Glutamatergic neuron (in vitro differentiated cells): ENCODE results near the gene PIP5KL1. TPM values are rescaled to one million over a fixed set of nuclear protein-coding genes. Genes with fewer than 3 reads are reported as not detected.
A peak's percentile ranks its signal among the peaks of the same experiment; 100 is the strongest.

ENCODE experiments used
- DNase-seq: peaks from one replicate; pipeline ENCODE4 v3.0.0; 2022
- H3K27ac Mint-ChIP-seq: one replicate; pipeline ENCODE4 v1.8.0; 2020; ENCODE audit warnings: mild to moderate bottlenecking, mixed read lengths, inconsistent platforms; ENCODE audit not compliant: unreplicated experiment
- H3K27me3 Mint-ChIP-seq: one replicate; pipeline ENCODE4 v1.8.0; 2020; ENCODE audit warnings: mild to moderate bottlenecking, moderate library complexity, mixed read lengths, inconsistent platforms; ENCODE audit not compliant: unreplicated experiment
- H3K36me3 Mint-ChIP-seq: one replicate; pipeline ENCODE4 v1.8.0; 2020; ENCODE audit warnings: mild to moderate bottlenecking, mixed read lengths, inconsistent platforms; ENCODE audit not compliant: unreplicated experiment
- H3K4me1 Mint-ChIP-seq: one replicate; pipeline ENCODE4 v1.8.0; 2020; ENCODE audit warnings: mild to moderate bottlenecking, low read depth, mixed read lengths, inconsistent platforms; ENCODE audit not compliant: unreplicated experiment
- H3K4me3 Mint-ChIP-seq: one replicate; pipeline ENCODE4 v1.8.0; 2020; ENCODE audit warnings: mild to moderate bottlenecking, mixed read lengths, inconsistent platforms; ENCODE audit not compliant: unreplicated experiment
- H3K9me3 Mint-ChIP-seq: one replicate; pipeline ENCODE4 v1.8.0; 2020; ENCODE audit warnings: mild to moderate bottlenecking, moderate library complexity, mixed read lengths, inconsistent platforms; ENCODE audit not compliant: unreplicated experiment
- long read RNA-seq: library from polyadenylated mRNA; unstranded; transcript quantifications from one replicate; pipeline ENCODE4 v2.0.0, GENCODE V29; 2020; ENCODE audit not compliant: unreplicated experiment
- total RNA-seq: library from RNA; stranded (reverse); fragmentation: NEBNext Ultra II Directional; extraction: Animal tissue kit (Norgen Biotek cat#: 25700); gene quantifications from one replicate; pipeline ENCODE4 v1.2.1, GENCODE V29; 2021; ENCODE audit not compliant: unreplicated experiment
- TF ChIP-seq, protein P1 (sequence below): fragments of 200-600 bp; sonication (generic); IDR thresholded peaks from one replicate; pipeline ENCODE4 v1.5.0; 2021; ENCODE audit not compliant: partially characterized antibody, unreplicated experiment

Gene PIP5KL1, protein sequence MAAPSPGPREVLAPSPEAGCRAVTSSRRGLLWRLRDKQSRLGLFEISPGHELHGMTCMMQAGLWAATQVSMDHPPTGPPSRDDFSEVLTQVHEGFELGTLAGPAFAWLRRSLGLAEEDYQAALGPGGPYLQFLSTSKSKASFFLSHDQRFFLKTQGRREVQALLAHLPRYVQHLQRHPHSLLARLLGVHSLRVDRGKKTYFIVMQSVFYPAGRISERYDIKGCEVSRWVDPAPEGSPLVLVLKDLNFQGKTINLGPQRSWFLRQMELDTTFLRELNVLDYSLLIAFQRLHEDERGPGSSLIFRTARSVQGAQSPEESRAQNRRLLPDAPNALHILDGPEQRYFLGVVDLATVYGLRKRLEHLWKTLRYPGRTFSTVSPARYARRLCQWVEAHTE
- 11.9 TPM for total RNA-seq
- long read RNA-seq, partial matches to known transcripts, result 1 of 6 reads
- long read RNA-seq, other reads (novel, unspliced or antisense), result 3 of 6 reads

DNA sequence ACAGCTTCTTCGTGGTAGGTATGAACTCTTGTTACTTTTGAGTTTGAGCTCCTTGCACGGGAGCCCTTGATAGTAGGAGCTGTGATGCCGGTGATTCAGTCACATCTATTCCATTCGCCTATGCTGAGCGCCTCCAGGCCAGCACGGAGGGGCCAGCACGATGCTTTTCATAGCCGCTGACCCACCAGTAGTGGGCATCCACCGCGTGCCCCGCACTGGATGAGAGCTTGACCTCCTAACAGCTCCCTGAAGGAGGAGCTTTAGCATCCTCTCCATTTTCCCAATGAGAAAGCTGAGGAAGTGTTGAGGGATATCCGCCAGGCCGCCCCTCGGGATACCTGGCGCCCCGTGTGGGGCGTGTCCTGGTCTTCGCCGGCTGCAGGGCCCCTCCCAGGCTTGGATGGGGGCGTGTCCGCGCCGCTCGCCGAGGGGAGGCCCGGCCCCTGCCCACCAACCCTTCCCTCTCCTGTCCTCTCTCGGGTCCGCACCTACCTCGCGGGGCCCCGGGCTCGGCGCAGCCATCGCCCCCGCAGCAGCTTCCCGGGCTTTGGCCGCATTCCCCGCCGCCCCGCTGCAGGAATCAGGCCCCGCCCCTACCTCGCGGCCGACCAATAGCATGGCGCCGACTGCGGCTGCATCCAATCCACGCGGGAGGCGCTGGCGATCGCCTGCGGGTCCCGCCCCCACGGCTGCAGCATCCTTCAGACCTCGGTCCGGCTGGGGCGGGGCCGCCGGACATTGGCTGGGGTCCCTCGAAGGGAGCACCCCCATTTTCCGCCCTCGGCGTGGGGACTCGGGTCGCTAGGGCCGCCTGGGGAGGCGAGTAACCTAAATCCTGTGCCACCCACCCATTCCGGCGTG is at the start of gene PIP5KL1:
Gene PIP5KL1, minus strand, starts transcription at position 547 of the 861 bp plus-strand sequence. Its CDS starts 25 bp downstream, at position 522.
- H3K9me3 Mint-ChIP-seq, result peaks cover 7% of the 10 kb centered on the region
- H3K4me3 Mint-ChIP-seq, result peak within 1 kb of the TSS; percentile 90
- TF ChIP-seq, protein P1, sequence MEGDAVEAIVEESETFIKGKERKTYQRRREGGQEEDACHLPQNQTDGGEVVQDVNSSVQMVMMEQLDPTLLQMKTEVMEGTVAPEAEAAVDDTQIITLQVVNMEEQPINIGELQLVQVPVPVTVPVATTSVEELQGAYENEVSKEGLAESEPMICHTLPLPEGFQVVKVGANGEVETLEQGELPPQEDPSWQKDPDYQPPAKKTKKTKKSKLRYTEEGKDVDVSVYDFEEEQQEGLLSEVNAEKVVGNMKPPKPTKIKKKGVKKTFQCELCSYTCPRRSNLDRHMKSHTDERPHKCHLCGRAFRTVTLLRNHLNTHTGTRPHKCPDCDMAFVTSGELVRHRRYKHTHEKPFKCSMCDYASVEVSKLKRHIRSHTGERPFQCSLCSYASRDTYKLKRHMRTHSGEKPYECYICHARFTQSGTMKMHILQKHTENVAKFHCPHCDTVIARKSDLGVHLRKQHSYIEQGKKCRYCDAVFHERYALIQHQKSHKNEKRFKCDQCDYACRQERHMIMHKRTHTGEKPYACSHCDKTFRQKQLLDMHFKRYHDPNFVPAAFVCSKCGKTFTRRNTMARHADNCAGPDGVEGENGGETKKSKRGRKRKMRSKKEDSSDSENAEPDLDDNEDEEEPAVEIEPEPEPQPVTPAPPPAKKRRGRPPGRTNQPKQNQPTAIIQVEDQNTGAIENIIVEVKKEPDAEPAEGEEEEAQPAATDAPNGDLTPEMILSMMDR, result no peak
- peaks cover 20% of the 10 kb centered on the region for H3K27me3 Mint-ChIP-seq
- H3K36me3 Mint-ChIP-seq, result no peaks in the 10 kb centered on the region
- peak within 1 kb of the TSS; percentile 92 for H3K27ac Mint-ChIP-seq
- peak; percentile 94 for DNase-seq
- peaks cover 11% of the 10 kb centered on the region for H3K4me1 Mint-ChIP-seq

DNA sequence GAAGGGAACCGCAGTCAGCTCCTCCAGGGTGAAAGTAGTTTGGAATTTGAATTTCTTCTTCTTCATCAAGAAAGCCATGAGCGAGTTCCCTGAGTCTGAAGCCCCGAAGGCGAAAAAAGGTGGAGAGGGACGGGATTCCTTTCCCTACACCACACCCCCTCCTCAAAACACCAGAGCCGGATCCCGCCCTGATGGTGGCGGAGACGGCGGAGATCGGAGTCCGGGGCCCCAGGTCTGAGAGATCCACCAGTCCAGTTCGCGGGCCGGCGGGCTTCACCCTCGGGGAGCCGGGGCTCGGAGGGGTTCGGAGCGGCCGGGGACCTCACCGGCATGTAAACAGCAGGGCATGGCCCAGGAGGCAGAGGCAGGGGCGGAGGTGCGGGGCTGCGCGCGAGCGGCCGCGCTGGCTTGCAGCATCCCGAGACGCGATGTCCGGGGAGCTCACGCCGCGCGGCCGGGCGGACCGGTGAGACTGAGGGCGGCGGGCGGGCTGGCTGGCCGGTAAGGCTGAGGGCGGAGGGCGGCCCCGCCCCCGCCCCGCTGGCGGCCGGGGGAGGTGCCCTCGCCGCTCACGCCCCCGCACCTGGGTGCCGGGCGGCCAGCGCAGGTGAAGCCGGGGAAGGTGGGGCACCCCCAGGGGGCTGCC is 49.6 kb upstream of the PIP5KL1 start:
- H3K36me3 Mint-ChIP-seq, result no peaks in the 10 kb centered on the region
- H3K4me3 Mint-ChIP-seq, result peak overlapping the region; percentile 94
- DNase-seq, result peak; percentile 56
- peaks cover 12% of the 10 kb centered on the region for H3K4me1 Mint-ChIP-seq
- peak overlapping the region; percentile 64 for H3K27ac Mint-ChIP-seq
- TF ChIP-seq, protein P1, result no peak
- peaks cover 15% of the 10 kb centered on the region for H3K27me3 Mint-ChIP-seq
- H3K9me3 Mint-ChIP-seq, result peaks cover 10% of the 10 kb centered on the region

DNA sequence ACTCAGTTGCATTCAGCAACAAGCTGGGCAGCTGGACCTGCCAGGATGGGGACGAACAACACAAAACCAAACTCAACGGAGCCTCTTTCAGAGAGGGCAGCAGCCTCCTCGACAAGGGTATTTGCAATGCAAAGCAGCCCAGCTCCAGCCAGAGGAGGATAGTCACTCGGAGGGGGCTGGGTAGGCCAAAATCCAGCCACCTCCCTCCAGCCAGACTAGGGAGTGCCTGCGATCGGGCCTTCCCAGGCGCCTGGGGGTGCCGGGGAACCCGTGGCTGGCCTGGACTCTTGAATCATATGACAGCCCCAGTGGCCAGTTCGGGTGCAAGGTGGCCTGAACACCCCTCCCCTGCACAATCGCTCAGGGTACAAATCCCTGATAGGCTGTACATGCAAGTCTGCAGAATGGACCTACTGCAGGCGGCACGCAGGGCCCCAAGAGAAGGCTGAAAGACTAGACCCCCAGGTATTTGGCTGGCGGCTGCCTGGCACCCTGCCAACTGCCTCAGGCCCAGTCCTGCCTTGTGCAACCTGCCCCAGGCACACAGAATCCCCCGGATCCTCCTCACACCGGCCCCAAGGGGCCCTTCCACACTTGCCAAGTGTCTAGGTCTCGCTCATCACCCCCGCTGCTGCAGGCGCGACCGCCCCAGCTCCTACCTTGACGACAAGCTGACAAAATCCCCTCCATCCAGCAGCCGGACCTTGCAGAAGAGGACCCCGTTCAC is 48.9 kb upstream of the PIP5KL1 start:
- peak; percentile 47 for DNase-seq

DNA sequence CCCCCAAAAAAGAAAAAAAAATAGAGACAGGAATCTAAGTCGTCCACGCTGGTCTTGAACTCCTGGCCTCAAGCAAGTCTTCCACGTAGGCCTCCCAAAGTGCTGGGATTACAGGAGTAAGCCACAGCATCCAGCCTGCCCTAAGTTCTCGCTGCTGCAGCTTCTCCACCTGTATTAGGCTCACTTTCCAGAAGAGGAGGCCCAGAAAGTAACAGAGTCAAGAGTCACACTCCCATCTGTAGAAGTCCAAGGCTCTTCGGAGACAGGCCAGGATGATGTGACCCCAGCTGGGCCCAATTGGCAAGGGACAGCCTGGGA is 48.4 kb upstream of the PIP5KL1 start:
- Mint-ChIP-seq H3K4me1 (peaks cover 15% of the 10 kb centered on the region), H3K9me3 (peaks cover 10% of the 10 kb centered on the region), H3K4me3 (peak overlapping the region; percentile 94), H3K36me3 (no peaks in the 10 kb centered on the region), H3K27ac (peak overlapping the region; percentile 64), H3K27me3 (peaks cover 13% of the 10 kb centered on the region)
- TF ChIP-seq, protein P1, result no peak
- DNase-seq, result no peak

More for the DNA sequence above, 48.9 kb upstream of the PIP5KL1 start:
- TF ChIP-seq, protein P1, result no peak
- H3K36me3 Mint-ChIP-seq, result no peaks in the 10 kb centered on the region
- peaks cover 10% of the 10 kb centered on the region for H3K9me3 Mint-ChIP-seq
- peaks cover 13% of the 10 kb centered on the region for H3K27me3 Mint-ChIP-seq
- H3K4me3 Mint-ChIP-seq, result peak overlapping the region; percentile 94
- H3K4me1 Mint-ChIP-seq, result peaks cover 13% of the 10 kb centered on the region
- H3K27ac Mint-ChIP-seq, result peak overlapping the region; percentile 64
